ENCODE measurements around the gene MUS81. TPM values are rescaled to one million over a fixed set of nuclear protein-coding genes. Genes with fewer than 3 reads are reported as not detected.

The MUS81 gene
- total and polyA plus RNA-seq, 9 of the 15 experiments (the other 6 are each of a cell fraction or from before 2014, with no cell fraction given) = 13.4 to 118 (median 53.7) TPM

- TF ChIP-seq ZFP91 (CRISPR knock-in tag; IDR thresholded peaks at IDR 0.05) (no peak), SNAPC5 (CRISPR knock-in tag; IDR thresholded peaks at IDR 0.05) (no peak), RB1 (IDR thresholded peaks at IDR 0.05; ENCODE audit: low read depth) (peak; percentile 81), AFF4 (CRISPR knock-in tag; IDR thresholded peaks at IDR 0.05) (0 out of 2 replicates have a peak, but pooled peaks have one; percentile 46), SMC3 (conservative IDR thresholded peaks at IDR 0.05; ENCODE audit: insufficient read depth, low read depth, low read length) (peak; percentile 95), MAZ (CRISPR knock-in tag; conservative IDR thresholded peaks at IDR 0.05 in 1 of 2, IDR thresholded peaks at IDR 0.05 in 1 of 2) (peak; percentile 73 to 92; a peak in 3 of 4 replicates), ZKSCAN1 (IDR thresholded peaks at IDR 0.05; ENCODE audit: low read depth, low read length) (0 out of 2 replicates have a peak, but pooled peaks have one; percentile 28), JUND (IDR thresholded peaks at IDR 0.05; ENCODE audit: borderline replicate concordance, low read depth, low read length) (peak; percentile 47; the same call in 1 of the 2 replicates), JUND (tag; IDR thresholded peaks at IDR 0.05; ENCODE audit: borderline replicate concordance, low read depth, low read length) (no peak), EZH2 (IDR thresholded peaks at IDR 0.05; ENCODE audit: borderline replicate concordance, low read depth, low read length) (no peak), TFAM (CRISPR knock-in tag; conservative IDR thresholded peaks at IDR 0.05) (no peak), GTF2A2 (tag; IDR thresholded peaks at IDR 0.05) (no peak), ZNF212 (CRISPR knock-in tag; IDR thresholded peaks at IDR 0.05) (no peak), NFYB (IDR thresholded peaks at IDR 0.05; ENCODE audit: extremely low read depth, insufficient read length) (peak; percentile 29), MLLT1 (IDR thresholded peaks at IDR 0.05) (peak in 1 of 2 experiments; percentile 92; a peak in 2 of 4 replicates), ZNF174 (CRISPR knock-in tag; IDR thresholded peaks at IDR 0.05) (no peak), ERF (CRISPR knock-in tag; IDR thresholded peaks at IDR 0.05) (0 out of 2 replicates have a peak, but pooled peaks have one; percentile 33), HDAC1 (IDR thresholded peaks at IDR 0.05) (no peak), ZNF324 (CRISPR knock-in tag; IDR thresholded peaks at IDR 0.05) (no peak), RBFOX2 (IDR thresholded peaks at IDR 0.05; ENCODE audit: low read depth, low read length) (peak; percentile 63), ARID2 (IDR thresholded peaks at IDR 0.05) (peak; percentile 50; the same call in 1 of the 2 replicates), GTF2E2 (tag; IDR thresholded peaks at IDR 0.05) (no peak), ATF7 (IDR thresholded peaks at IDR 0.05) (peak; percentile 55), ZNF184 (CRISPR knock-in tag; IDR thresholded peaks at IDR 0.05) (no peak)
Measured at GRCh38 chr11:65884716-65885092, 24.5 kb downstream of the MUS81 start (continued).
